Keratinocyte (primary cell): ENCODE data around the gene SEPTIN10. TPM values are rescaled to one million over a fixed set of nuclear protein-coding genes. Genes with fewer than 3 reads are reported as not detected.

Experiments used
- DNase-seq: peaks from one replicate; pipeline ENCODE4 v3.0.0-alpha.2; 2011; ENCODE audit warnings: low read depth, missing footprints, low spot score
- FAIRE-seq: peaks from 2 replicates; lab custom pipeline; 2011; peaks lifted over from hg19 to GRCh38; lab: Jason Lieb, UNC
- H2AFZ ChIP-seq: 2 replicates; pipeline ENCODE4 v1.6.0; 2012; ENCODE audit warnings: low read length, control low read depth, inconsistent platforms; ENCODE audit not compliant: control insufficient read depth
- H3K27ac ChIP-seq: 2 replicates; pipeline ENCODE4 v1.5.1; 2011; ENCODE audit warnings: low read length; ENCODE audit not compliant: control insufficient read depth, insufficient read depth
- H3K27me3 ChIP-seq: 3 replicates; pipeline ENCODE4 v1.6.0; 2011; ENCODE audit warnings: low read length; ENCODE audit not compliant: control insufficient read depth, insufficient read depth; ENCODE audit errors: extremely low read depth
- H3K36me3 ChIP-seq, 2 experiments: 2 replicates in 1 of 2; 3 replicates in 1 of 2; pipeline ENCODE4 v1.5.1; 2011; ENCODE audit warnings: low read length in 2 of 2, mild to moderate bottlenecking in 1 of 2; ENCODE audit not compliant: control insufficient read depth in 2 of 2, insufficient read depth in 2 of 2; ENCODE audit errors: extremely low read depth in 1 of 2
- H3K4me1 ChIP-seq: 3 replicates; pipeline ENCODE4 v1.5.1; 2011; ENCODE audit warnings: low read length; ENCODE audit not compliant: control insufficient read depth, insufficient read depth; ENCODE audit errors: extremely low read depth
- H3K4me2 ChIP-seq: 3 replicates; pipeline ENCODE4 v1.6.0; 2011; ENCODE audit warnings: low read depth, low read length; ENCODE audit not compliant: control insufficient read depth, insufficient read depth; ENCODE audit errors: extremely low read depth
- H3K4me3 ChIP-seq, 3 experiments: fragments of 200-600 bp in 1 of 3; sonication (generic) in 1 of 3; 2 replicates in 2 of 3; 3 replicates in 1 of 3; pipeline ENCODE4 v1.5.1; 2011 to 2016; ENCODE audit warnings: low read length in 3 of 3, mild to moderate bottlenecking in 3 of 3, control low read depth in 2 of 3, inconsistent platforms in 1 of 3, low read depth in 1 of 3, mixed read lengths in 1 of 3, mixed run types in 1 of 3, moderate library complexity in 1 of 3; ENCODE audit not compliant: control insufficient read depth in 2 of 3, insufficient read depth in 2 of 3; ENCODE audit errors: extremely low read depth in 1 of 3
- H3K79me2 ChIP-seq: 2 replicates; pipeline ENCODE4 v1.6.0; 2012; ENCODE audit warnings: low read length; ENCODE audit not compliant: control insufficient read depth, insufficient read depth
- H3K9ac ChIP-seq: 3 replicates; pipeline ENCODE4 v1.6.0; 2011; ENCODE audit warnings: low read length; ENCODE audit not compliant: control insufficient read depth, insufficient read depth; ENCODE audit errors: extremely low read depth
- H3K9me1 ChIP-seq: 3 replicates; pipeline ENCODE4 v1.6.0; 2011; ENCODE audit warnings: low read length; ENCODE audit not compliant: control insufficient read depth, insufficient read depth; ENCODE audit errors: extremely low read depth
- H3K9me3 ChIP-seq: 2 replicates; pipeline ENCODE4 v1.5.1; 2012; ENCODE audit warnings: low read depth, low read length; ENCODE audit not compliant: control insufficient read depth
- H4K20me1 ChIP-seq: 3 replicates; pipeline ENCODE4 v1.6.0; 2011; ENCODE audit warnings: low read length; ENCODE audit not compliant: control insufficient read depth, insufficient read depth; ENCODE audit errors: extremely low read depth
- EZH2 ChIP-seq: IDR thresholded peaks from one replicate; pipeline ENCODE4 v1.6.1; 2012; ENCODE audit warnings: inconsistent platforms, mild to moderate bottlenecking, low read length, moderate library complexity
- dilution Hi-C: fragments of 300-500 bp; cut with MboI; formaldehyde crosslinking; loops from one replicate; pipeline ENCODE4 v1.7.0; 2020; ENCODE audit warnings: low sequenced_read_pairs; ENCODE audit not compliant: extremely low pct_ligation_motif_present
- polyA plus RNA-seq, 5 experiments: library from polyadenylated mRNA; depleted of rRNA in 3 of 5; stranded (reverse) in 3 of 5; stranded (forward) in 1 of 5; unstranded in 1 of 5; fragments of >200 nt; gene quantifications; 1 replicate in 1 of 5; 2 replicates in 3 of 5; 3 replicates in 1 of 5; pipeline versions ENCODE4 v1.2.1 to v1.2.3, GENCODE V29; 2011 to 2012; ENCODE audit warnings: missing spikeins in 2 of 5, low read depth in 1 of 5, low replicate concordance in 1 of 5
- TF ChIP-seq, protein P1 (sequence below), 3 experiments: IDR thresholded peaks in 1 of 3; conservative IDR thresholded peaks in 1 of 3; optimal IDR thresholded peaks in 1 of 3; 2 replicates in 2 of 3; 3 replicates in 1 of 3; pipeline versions ENCODE3 to v1.5.1; 2011; ENCODE audit warnings: low read length in 3 of 3, mild to moderate bottlenecking in 3 of 3, moderate library complexity in 2 of 3, control low read depth in 1 of 3, inconsistent platforms in 1 of 3; ENCODE audit not compliant: insufficient read depth in 2 of 3; ENCODE audit errors: extremely low read depth in 1 of 3

SEPTIN10 gene
- polyA plus RNA-seq, 1 donor (not counting 4 experiments of a cell fraction or from before 2014, with no cell fraction given): 72.6 TPM

DNA sequence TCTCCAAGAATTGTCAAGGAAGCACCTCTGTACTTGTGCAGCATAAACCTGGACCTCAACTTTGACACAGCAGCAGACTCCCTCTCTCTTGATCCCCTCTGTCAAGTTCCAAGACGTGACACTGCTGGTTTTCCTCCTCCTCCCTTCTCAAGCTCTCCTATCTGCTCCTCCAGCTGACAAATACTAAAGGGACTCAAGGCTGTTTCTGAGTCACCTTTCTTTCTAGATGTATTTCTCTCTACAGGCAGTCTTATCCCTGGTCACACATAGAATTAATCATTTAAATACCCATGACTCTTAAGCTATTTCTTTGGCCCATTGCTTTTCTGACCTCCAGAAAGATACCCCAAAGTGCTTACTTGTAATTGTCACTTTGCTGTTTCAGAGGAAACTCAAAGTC, 53.5 kb downstream of the SEPTIN10 start:
- Histone ChIP-seq H3K9ac (no peak overlapping the region), H2AFZ (no peak overlapping the region), H3K9me3 (no peaks in the 10 kb centered on the region), H3K9me1 (no peaks in the 10 kb centered on the region), H4K20me1 (no peaks in the 10 kb centered on the region), H3K36me3 (peaks cover 1 to 10% of the 10 kb centered on the region in 2 experiments), H3K4me1 (peaks cover 18% of the 10 kb centered on the region), H3K4me3 (no peak overlapping the region), H3K79me2 (no peaks in the 10 kb centered on the region), H3K27me3 (no peaks in the 10 kb centered on the region), H3K4me2 (no peak overlapping the region), H3K27ac (no peak overlapping the region)
- dilution Hi-C loops: no loop called here
- no peak for TF ChIP-seq EZH2
- TF ChIP-seq, protein P1, sequence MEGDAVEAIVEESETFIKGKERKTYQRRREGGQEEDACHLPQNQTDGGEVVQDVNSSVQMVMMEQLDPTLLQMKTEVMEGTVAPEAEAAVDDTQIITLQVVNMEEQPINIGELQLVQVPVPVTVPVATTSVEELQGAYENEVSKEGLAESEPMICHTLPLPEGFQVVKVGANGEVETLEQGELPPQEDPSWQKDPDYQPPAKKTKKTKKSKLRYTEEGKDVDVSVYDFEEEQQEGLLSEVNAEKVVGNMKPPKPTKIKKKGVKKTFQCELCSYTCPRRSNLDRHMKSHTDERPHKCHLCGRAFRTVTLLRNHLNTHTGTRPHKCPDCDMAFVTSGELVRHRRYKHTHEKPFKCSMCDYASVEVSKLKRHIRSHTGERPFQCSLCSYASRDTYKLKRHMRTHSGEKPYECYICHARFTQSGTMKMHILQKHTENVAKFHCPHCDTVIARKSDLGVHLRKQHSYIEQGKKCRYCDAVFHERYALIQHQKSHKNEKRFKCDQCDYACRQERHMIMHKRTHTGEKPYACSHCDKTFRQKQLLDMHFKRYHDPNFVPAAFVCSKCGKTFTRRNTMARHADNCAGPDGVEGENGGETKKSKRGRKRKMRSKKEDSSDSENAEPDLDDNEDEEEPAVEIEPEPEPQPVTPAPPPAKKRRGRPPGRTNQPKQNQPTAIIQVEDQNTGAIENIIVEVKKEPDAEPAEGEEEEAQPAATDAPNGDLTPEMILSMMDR (optimal IDR thresholded peaks at IDR 0.05 in 1 of 3, IDR thresholded peaks at IDR 0.05 in 1 of 3, conservative IDR thresholded peaks at IDR 0.05 in 1 of 3; ENCODE audit: extremely low read depth in 1 of 3, insufficient read depth in 2 of 3, low read length in 3 of 3): no peak
- DNase-seq (no peak), FAIRE-seq (no peak)

DNA sequence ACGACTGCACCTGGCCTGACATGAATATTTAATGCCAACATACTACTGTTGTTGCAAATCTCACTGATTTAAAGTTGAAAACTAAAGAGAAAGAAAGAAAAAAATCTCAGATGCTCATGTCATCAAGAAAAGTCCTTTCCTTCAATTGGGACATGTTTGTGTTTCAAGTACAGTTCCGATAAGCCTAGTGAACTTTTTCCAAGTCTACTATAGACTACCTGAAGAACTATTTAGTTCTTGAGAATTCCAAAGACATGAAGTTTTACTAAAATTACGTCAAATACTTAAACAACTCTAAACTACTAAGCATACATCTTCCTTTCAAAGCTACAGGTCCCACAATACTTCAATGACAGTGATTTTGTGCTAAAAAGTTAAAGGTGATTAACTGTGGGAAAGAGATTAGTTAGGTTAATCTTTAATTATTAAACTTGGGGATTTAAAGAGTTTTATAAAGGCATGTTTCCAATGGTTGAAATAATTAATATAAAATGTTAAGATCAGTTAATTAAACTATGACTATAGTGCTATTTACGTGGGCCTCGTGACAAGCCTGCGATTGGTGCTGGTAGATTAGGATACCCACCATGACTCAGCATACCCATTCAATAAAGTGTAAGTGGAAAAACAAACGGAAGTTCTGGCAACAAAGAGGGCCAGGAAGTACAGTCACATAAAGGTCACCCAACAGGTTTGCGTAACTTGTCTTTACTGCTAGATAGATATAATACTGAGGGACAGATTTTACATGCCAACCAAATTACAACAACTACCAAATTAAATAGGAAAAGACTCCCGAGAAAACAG, 55.5 kb downstream of the SEPTIN10 start:
- dilution Hi-C loops: no loop called here

More for the DNA sequence above, 55.5 kb downstream of the SEPTIN10 start:
- no peak overlapping the region for H3K9ac ChIP-seq
- H3K79me2 ChIP-seq: no peaks in the 10 kb centered on the region
- peaks cover 1 to 10% of the 10 kb centered on the region in 2 experiments for H3K36me3 ChIP-seq
- H3K9me1 ChIP-seq: no peaks in the 10 kb centered on the region
- H3K27ac ChIP-seq: peak overlapping the region; percentile 70
- no peaks in the 10 kb centered on the region for H3K27me3 ChIP-seq
- H3K4me3 ChIP-seq: no peak overlapping the region
- no peak overlapping the region for H2AFZ ChIP-seq
- no peaks in the 10 kb centered on the region for H4K20me1 ChIP-seq
- FAIRE-seq (peak; percentile 79), DNase-seq (peak; percentile 65)
- peaks cover 18% of the 10 kb centered on the region for H3K4me1 ChIP-seq
- no peaks in the 10 kb centered on the region for H3K9me3 ChIP-seq
- peak overlapping the region; percentile 38 for H3K4me2 ChIP-seq
- TF ChIP-seq EZH2: no peak
- TF ChIP-seq, protein P1 (optimal IDR thresholded peaks at IDR 0.05 in 1 of 3, IDR thresholded peaks at IDR 0.05 in 1 of 3, conservative IDR thresholded peaks at IDR 0.05 in 1 of 3; ENCODE audit: extremely low read depth in 1 of 3, insufficient read depth in 2 of 3, low read length in 3 of 3): no peak
